Left renal cortex interstitium (tissue), 4 donors: ENCODE measurements around the gene CCDC102A. TPM values are rescaled to one million over a fixed set of nuclear protein-coding genes. Genes with fewer than 3 reads are reported as not detected.
A peak's percentile ranks its signal among the peaks of the same experiment; 100 is the strongest.
"Not testable (repeated sequence)": the region's sequence is repeated elsewhere in the genome, so short reads cannot be mapped to it uniquely, and the experiment has no call there.

Source experiments
- DNase-seq, 4 donors: peaks; one replicate each; pipeline ENCODE4 v3.0.0-alpha.2; 2013; ENCODE audit warnings: low read depth in 4 of 4, low spot score in 2 of 4, missing footprints in 1 of 4
- polyA plus RNA-seq, 4 donors: library from polyadenylated mRNA; unstranded; fragments of 120-200 nt; gene quantifications; one replicate each; pipeline ENCODE4 v1.2.1, GENCODE V29; 2013; ENCODE audit not compliant: insufficient read length in 4 of 4

Gene CCDC102A
- 10 to 100 TPM; 14.9 to 25.6 (median 18.6) TPM for polyA plus RNA-seq

DNA sequence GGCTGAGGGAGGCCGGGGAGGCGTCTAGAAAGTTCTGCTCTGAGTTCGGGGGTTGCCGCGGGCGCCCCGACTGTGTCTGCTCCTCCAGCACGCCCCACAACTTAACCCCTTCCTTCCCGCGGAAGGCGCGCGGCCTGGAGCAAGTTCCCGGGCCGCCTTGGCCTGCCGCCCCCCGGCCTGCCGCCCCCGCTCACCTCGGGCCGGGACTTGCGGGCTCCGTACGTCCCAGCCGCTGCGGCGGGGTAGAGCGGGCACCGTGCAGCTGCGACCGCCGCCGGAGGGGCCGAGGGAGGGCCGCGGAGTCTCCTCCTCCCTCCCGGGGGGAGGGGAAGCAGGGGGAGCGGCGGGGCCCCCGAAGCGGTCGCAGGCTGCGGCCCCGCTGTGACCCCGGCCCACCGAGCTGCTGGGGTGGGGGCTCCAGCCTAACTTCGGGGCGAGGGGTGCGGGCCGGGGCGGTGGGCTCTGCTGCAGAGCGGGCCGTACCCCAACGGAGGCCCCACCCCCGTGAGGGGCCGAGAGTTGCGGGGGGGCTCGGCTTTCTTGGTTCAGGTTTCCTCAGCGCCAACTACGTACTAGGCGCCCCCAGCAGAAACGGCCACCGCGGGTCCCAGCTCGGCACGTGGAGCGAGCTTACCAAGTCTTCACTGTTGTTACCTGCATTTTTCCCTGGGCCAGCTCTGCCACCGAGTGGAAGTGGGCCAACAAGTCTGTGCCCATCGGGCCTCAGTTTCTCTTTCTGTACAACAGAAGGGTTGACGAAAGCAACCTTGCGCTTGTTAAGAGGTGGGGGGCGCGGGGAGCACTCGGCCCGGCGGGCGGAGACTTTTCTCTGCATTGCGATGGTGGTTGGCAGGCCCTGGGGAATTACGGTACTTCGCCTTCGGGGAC, at the start of gene CCDC102A:
TSS of gene CCDC102A (minus strand) at position 266 of the 888 bp plus-strand sequence. CDS start 7,394 bp downstream, outside the sequence.
- peak in 1 of 4 donors; percentile 39 for DNase-seq

DNA sequence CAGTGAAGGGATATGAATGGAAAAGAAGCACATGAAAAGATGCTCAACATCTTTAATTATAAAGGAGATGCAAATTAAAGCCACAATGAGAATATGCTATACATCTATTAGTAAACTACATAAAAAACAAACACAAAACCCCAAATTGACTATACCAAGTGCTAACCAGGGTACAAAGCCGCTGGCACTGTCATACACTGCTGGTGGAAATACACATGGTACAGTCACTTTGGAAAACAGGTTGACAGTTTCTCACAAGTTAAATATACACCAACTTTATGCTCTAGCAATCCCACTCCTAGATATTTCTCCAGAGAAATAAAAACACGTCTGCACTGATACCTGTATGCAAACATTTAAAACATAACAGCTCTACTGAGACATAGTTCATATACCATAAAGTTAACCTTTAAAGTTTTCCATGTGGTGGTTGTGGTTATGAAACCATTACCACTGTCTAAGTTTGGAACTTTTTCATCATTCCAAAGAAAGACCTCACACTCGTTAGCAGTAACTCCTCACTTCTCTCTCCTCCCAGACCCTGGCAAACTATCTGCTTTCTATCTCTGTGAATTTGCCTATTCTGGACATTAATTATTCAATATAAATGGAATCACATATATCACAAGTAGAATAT, 48.8 kb upstream of the CCDC102A start:
- DNase-seq = no peak

GRCh38 chr16:57579361-57579665, 42.9 kb upstream of the CCDC102A start:
- no peak for DNase-seq

GRCh38 chr16:57578521-57579360, 42.4 kb upstream of the CCDC102A start:
- no peak for DNase-seq

DNA sequence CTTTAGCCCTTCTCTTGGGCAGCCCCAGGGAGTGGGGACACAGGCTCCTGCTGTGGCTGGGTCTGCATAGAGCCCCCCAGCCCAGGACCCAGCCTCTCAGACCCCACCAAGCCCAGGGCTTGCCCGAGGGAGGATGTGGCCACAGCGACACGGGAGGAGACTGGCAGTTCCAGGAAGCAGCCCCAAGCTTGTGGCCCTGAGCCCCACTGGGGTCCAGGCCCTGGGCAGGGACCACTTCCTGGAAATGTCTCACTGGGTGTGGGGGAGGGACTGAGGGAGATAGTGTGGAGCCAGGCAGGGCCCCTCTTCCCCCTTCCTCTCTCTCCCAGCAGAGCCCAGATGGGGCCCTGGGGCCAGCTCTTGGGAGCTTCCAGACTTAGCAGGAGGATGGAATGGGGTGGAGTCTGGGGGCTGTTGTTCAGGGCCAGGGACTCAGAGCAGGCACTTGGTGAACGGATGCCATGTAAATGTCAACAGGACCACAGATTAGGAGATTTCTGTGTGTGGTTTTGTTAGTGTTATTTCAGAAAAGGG, 41.4 kb upstream of the CCDC102A start:
- no peak for DNase-seq

- DNase-seq = no peak
Measured at GRCh38 chr16:57577214-57577613, 40.8 kb upstream of the CCDC102A start.

DNA sequence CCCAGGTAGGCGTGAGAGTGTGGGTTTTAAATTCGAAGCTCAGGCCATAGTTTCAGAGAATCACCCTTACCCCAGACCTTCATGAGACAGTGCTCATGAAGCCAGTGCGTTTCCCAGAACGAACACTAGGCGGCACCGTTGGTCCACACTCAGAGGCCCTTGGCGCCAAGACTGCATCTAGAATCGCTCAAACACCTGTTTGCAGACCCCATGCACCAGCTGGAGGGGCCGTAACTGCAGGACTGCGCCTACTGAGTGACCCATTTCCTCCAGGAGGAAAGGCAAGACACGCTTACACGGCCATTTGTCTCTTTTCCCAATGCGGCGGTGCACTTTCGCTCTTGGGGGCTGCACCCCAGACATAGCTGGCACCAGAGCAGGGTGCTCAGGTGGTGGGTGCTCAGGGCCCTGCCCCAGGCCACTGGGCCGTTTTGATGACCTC, 40.1 kb upstream of the CCDC102A start:
- peak; percentile 36 to 71 (median 40) for DNase-seq

GRCh38 chr16:57575468-57576277, 39.3 kb upstream of the CCDC102A start:
- no peak for DNase-seq

DNA sequence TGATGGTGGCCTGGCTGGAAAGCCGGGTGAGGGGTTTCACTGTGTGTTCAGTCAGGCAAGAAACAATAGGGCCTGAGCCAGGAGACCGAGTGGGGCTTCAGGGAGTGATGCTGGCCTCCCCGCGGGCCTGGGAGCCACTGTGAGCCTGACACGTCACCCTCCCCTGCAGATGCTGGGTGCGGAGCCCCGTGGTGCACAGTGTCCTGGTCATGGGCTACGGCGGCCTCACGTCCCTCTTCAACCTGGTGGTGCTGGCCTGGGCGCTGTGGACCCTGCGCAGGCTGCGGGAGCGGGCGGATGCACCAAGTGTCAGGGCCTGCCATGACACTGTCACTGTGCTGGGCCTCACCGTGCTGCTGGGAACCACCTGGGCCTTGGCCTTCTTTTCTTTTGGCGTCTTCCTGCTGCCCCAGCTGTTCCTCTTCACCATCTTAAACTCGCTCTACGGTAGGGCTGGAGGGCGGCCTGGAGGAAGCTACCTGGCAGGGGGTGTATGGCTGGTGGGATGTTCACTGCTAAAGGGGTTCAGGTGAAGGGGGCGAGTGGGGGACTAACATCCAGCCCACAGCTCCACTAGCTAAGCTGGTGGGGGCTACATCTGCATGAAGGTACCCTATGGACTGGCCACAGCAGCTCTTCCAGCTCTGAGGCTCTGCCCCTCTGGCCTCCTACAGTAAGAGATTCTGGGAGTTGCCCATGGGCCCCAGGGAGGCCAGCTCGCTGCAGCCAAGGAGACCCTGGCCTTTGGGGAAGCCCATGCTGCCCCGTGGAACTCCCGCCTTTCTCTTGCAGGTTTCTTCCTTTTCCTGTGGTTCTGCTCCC, 38.5 kb upstream of the CCDC102A start:
- DNase-seq = no peak

DNA sequence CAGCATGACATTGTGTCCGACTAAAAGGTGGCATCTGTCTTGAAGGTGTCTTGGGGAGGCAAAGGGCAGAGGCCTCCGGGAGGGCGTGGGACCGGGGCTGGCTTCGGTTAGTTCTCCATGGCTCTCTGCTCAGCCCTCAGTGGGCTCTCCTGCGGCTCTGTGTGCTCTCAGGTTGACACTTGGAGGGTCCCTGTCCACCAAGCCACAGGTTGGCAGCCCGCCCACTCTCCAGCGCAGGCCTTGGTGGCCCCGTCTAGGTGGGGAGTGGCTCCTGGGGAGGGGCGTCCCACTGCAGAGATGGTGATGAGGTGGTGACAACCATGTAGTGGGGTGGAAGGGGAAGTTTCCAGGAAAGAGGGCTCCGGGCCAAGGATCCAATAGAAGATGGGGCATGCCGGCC, 37.7 kb upstream of the CCDC102A start:
- no peak for DNase-seq

- DNase-seq = no peak
Measured at GRCh38 chr16:57572978-57573728, 36.8 kb upstream of the CCDC102A start.

DNA sequence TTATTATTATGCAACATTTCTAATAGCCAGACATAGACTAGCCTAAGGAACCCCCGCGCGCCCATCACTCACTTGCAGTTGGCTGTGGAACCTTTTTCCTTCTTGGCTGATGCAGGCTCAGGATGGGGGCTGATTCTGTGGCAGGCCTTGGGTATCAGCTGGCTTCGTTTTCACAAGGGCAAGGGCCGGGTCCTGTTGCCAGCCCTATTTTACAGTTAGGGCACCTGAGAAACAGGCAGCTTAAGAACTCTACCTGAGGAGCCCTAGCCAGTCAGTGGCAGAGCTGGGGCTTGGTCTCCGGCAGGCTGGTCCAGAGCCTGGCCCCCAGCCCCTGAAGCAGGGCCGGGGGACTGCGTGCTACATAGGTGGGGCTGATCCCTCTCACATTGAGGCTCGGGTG, 34.7 kb upstream of the CCDC102A start:
- no peak for DNase-seq

DNA sequence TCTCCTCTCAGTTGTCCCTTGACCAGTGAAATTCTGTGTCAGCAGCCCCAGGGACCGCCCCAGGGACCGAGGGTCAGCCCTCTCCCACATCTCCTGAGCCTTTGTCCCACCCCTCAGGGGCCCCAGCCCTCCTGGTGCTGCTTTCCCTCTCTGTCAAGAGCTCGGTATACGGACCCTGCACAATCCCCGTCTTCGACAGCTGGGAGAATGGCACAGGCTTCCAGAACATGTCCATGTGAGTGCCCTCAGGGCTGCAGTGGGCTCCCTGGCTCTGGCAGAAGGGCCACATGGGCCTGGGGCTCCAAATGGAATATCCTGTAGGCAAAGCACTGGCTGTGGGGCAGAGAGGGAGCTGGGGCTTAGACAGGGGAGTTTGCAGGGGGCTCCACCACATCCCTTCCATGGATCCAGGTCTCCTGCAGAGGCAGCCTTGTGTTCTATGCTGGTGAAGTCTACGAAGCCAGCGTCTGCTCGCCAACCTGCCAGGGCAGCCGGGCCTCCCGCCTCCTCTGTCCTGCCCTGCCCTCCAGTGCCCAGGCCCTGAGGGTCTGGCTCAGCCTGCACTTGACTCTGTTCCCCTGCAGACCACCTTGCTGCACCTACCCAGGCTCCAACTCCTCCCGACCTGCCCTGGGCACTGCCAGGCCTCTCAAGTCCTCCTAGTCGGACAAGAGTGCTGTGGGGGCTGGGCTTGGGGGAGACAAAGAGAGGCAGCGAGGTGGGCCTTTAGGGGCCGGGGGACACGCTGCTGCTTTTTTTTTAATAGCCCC, 34.1 kb upstream of the CCDC102A start:
- no peak for DNase-seq

- no peak for DNase-seq
Measured at GRCh38 chr16:57569306-57569946, 33.1 kb upstream of the CCDC102A start.

DNA sequence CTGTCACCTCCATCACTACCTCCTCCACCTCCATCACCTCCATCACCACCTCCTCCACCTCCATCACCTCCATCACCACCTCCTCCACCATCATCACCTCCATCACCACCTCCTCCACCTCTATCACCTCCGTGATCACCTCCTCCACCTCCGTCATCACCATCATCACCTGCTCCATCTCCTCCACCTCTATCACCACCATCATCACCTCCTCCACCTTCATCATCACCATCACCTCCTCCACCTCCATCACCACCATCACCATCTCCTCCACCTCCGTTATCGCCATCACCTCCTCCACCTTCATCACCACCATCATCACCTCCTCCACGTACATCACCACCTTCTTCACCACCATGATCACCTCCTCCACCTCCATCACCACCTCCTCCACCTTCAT, 32.4 kb upstream of the CCDC102A start:
- not testable (repeated sequence) for DNase-seq

- DNase-seq = no peak
Measured at GRCh38 chr16:57568173-57568678, 31.9 kb upstream of the CCDC102A start.

DNA sequence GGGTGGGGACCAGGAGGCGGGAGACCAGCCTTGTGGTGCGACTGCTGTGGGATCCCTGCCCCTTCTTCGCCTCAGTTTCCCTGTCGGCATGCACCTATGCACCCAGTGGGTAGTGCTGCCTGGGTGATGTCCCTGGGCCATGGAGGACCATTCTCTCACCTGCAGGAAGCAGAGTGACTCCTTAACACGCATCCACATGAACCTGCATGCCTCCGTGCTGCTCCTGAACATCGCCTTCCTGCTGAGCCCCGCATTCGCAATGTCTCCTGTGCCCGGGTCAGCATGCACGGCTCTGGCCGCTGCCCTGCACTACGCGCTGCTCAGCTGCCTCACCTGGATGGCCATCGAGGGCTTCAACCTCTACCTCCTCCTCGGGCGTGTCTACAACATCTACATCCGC, 31.3 kb upstream of the CCDC102A start:
- DNase-seq = no peak
